Tibial nerve (tissue), 4 donors: ENCODE results near the gene SNX25. TPM values are rescaled to one million over a fixed set of nuclear protein-coding genes. Genes with fewer than 3 reads are reported as not detected.

ENCODE experiments used
- DNase-seq, 2 donors: peaks; one replicate each; pipeline ENCODE4 v3.0.0-alpha.2; 2019; ENCODE audit warnings: low spot score in 2 of 2
- H3K27ac ChIP-seq, 4 donors: fragments of 200-600 bp; sonication (generic) in 3 of 4; one replicate each; pipeline ENCODE4 v1.5.1; 2017 to 2019; ENCODE audit warnings: mild to moderate bottlenecking in 1 of 4
- H3K27me3 ChIP-seq, 2 donors: fragments of 200-600 bp; sonication (generic) in 1 of 2; one replicate each; pipeline versions ENCODE4 v1.5.1 to v1.6.0; 2017 to 2019
- H3K36me3 ChIP-seq, 3 donors: fragments of 200-600 bp; sonication (generic); one replicate each; pipeline ENCODE4 v1.5.1; 2018 to 2019
- H3K4me1 ChIP-seq, 4 donors: fragments of 200-600 bp; sonication (generic) in 3 of 4; one replicate each; pipeline ENCODE4 v1.5.1; 2017 to 2019
- H3K4me3 ChIP-seq, 4 donors: fragments of 200-600 bp; sonication (generic) in 3 of 4; one replicate each; pipeline ENCODE4 v1.5.1; 2017 to 2019; ENCODE audit warnings: mild to moderate bottlenecking in 1 of 4, moderate library complexity in 1 of 4
- H3K9me3 ChIP-seq, 4 donors: fragments of 200-600 bp; sonication (generic) in 3 of 4; one replicate each; pipeline ENCODE4 v1.5.1; 2017 to 2019
- CTCF ChIP-seq, 5 experiments: fragments of 200-600 bp in 3 of 5; fragments of 450-650 bp in 2 of 5; sonication (generic) in 3 of 5; IDR thresholded peaks; one replicate each; pipeline ENCODE4 v1.5.1; 2016 to 2019; ENCODE audit warnings: antibody characterized with exemption in 5 of 5, mild to moderate bottlenecking in 3 of 5, moderate library complexity in 2 of 5
- EP300 ChIP-seq, 2 donors: sonication (generic); formaldehyde crosslinking; IDR thresholded peaks; one replicate each; pipeline ENCODE4 v1.6.1; 2017; ENCODE audit warnings: antibody characterized with exemption in 2 of 2, mild to moderate bottlenecking in 1 of 2
- POLR2A ChIP-seq, 2 donors: fragments of 450-650 bp; IDR thresholded peaks; one replicate each; pipeline ENCODE4 v1.6.1; 2017; ENCODE audit warnings: antibody characterized with exemption in 2 of 2, mild to moderate bottlenecking in 2 of 2, moderate library complexity in 2 of 2
- WGBS, 2 donors: methylation state at CpG; one replicate each; pipeline ENCODE4 v1.1.5; 2018; 5-methylcytosine and 5-hydroxymethylcytosine counted together
- total RNA-seq, 4 donors: library from RNA; depleted of rRNA; stranded (reverse); fragments of >200 nt; gene quantifications; one replicate each; pipeline ENCODE4 v1.1.0, GENCODE V29; 2016

The SNX25 gene
- total RNA-seq, 4 donors from 2014 or later = 17.7 to 29.4 (median 23.5) TPM

DNA sequence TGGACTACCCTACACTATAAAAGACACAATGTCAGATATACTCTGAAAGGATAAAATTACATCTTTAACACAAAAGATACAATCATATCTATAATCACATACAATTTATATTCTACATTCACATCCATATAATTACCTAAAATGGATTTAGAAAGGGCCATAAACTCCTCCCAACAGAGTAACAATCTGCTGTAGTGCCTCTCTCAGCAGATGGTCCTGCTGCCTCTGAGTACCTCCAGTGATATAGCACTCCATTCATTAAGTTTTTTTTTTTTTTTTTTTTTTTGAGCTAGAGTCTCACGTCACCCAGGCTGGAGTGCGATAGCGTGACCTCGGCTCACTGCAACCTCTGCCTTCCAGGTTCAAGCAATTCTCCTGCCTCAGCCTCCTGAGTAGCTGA lies 194.6 kb downstream of the SNX25 start:
- Histone ChIP-seq H3K4me1 (peaks cover 0 to 21% (median 0%) of the 10 kb centered on the region in 4 donors), H3K27me3 (no peaks in the 10 kb centered on the region), H3K36me3 (peaks cover 0 to 77% (median 0%) of the 10 kb centered on the region in 3 donors), H3K27ac (no peak overlapping the region), H3K9me3 (no peaks in the 10 kb centered on the region), H3K4me3 (no peak overlapping the region)
- DNase-seq = no peak
- TF ChIP-seq EP300 (IDR thresholded peaks at IDR 0.05) = no peak
- no peak for TF ChIP-seq CTCF (IDR thresholded peaks at IDR 0.05)
- no peak for TF ChIP-seq POLR2A (IDR thresholded peaks at IDR 0.05)
- 88 to 89% methylated on average over 4 of the region's 4 CpGs for WGBS, 2 donors

- no peaks in the 10 kb centered on the region for H3K27me3 ChIP-seq
- H3K4me3 ChIP-seq = no peak overlapping the region
- peaks cover 0 to 7% (median 0%) of the 10 kb centered on the region in 4 donors for H3K4me1 ChIP-seq
- WGBS, 2 donors = 86 to 89% methylated on average over 6 of the region's 6 CpGs
- no peak for TF ChIP-seq POLR2A (IDR thresholded peaks at IDR 0.05)
- no peak for TF ChIP-seq CTCF (IDR thresholded peaks at IDR 0.05)
- TF ChIP-seq EP300 (IDR thresholded peaks at IDR 0.05) = no peak
- no peak for DNase-seq
- H3K9me3 ChIP-seq = no peaks in the 10 kb centered on the region
- H3K36me3 ChIP-seq = peaks cover 0 to 86% (median 0%) of the 10 kb centered on the region in 3 donors
- no peak overlapping the region for H3K27ac ChIP-seq
Measured at GRCh38 chr4:185405296-185405999, 196.1 kb downstream of the SNX25 start.

GRCh38 chr4:185408432-185408831 lies 199.0 kb downstream of the SNX25 start:
- Histone ChIP-seq H3K27ac (no peak overlapping the region), H3K4me3 (no peak overlapping the region), H3K27me3 (no peaks in the 10 kb centered on the region), H3K36me3 (peaks cover 0 to 81% (median 0%) of the 10 kb centered on the region in 3 donors), H3K4me1 (peaks cover 0 to 5% (median 0%) of the 10 kb centered on the region in 4 donors), H3K9me3 (no peaks in the 10 kb centered on the region)
- TF ChIP-seq EP300 (IDR thresholded peaks at IDR 0.05) (no peak), CTCF (IDR thresholded peaks at IDR 0.05) (no peak), POLR2A (IDR thresholded peaks at IDR 0.05) (no peak)
- WGBS, 2 donors = 99% methylated on average over 2 of the region's 2 CpGs
- DNase-seq = no peak

GRCh38 chr4:185411849-185412248 lies 202.5 kb downstream of the SNX25 start:
- no peak overlapping the region for H3K27ac ChIP-seq
- WGBS, 2 donors = 78 to 80% methylated on average over 5 of the region's 5 CpGs
- no peaks in the 10 kb centered on the region for H3K9me3 ChIP-seq
- H3K4me3 ChIP-seq = no peak overlapping the region
- no peaks in the 10 kb centered on the region for H3K27me3 ChIP-seq
- TF ChIP-seq CTCF (IDR thresholded peaks at IDR 0.05) (no peak), EP300 (IDR thresholded peaks at IDR 0.05) (no peak), POLR2A (IDR thresholded peaks at IDR 0.05) (no peak)
- no peak for DNase-seq
- H3K4me1 ChIP-seq = peaks cover 0 to 5% (median 0%) of the 10 kb centered on the region in 4 donors
- H3K36me3 ChIP-seq = peaks cover 0 to 81% (median 2%) of the 10 kb centered on the region in 3 donors

DNA sequence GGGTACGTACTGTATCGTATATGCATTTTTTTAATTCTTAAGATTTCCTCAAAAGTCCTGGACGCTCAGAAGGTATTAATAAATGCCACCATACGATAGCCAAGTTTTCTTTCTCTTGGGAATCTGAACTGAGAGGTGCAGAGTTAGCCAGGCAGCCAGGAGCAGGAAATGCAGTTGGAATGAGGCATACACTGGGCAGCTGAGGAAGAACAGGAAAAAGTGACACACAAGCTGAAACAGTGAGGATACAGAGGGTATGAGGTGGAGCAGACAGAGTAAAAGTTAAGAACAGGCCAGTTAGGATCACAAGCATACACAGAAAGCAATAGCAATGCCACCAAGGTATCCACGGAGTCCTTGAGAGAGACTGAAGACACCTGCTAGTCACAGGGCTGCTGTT lies 203.0 kb downstream of the SNX25 start:
- no peak overlapping the region for H3K4me3 ChIP-seq
- no peak overlapping the region for H3K27ac ChIP-seq
- no peaks in the 10 kb centered on the region for H3K27me3 ChIP-seq
- 88 to 90% methylated on average over 5 of the region's 5 CpGs for WGBS, 2 donors
- no peak for DNase-seq
- no peak for TF ChIP-seq POLR2A (IDR thresholded peaks at IDR 0.05)
- no peak for TF ChIP-seq CTCF (IDR thresholded peaks at IDR 0.05)
- TF ChIP-seq EP300 (IDR thresholded peaks at IDR 0.05) = no peak
- no peaks in the 10 kb centered on the region for H3K9me3 ChIP-seq
- peaks cover 0 to 87% (median 2%) of the 10 kb centered on the region in 3 donors for H3K36me3 ChIP-seq
- H3K4me1 ChIP-seq = peaks cover 0 to 5% (median 0%) of the 10 kb centered on the region in 4 donors
